HCT116 (cell line): ENCODE data around the gene AP5Z1. TPM values are rescaled to one million over a fixed set of nuclear protein-coding genes. Genes with fewer than 3 reads are reported as not detected.

ENCODE experiments used
- ATAC-seq: fragments of 200-7000 bp; cut with Tn5 transposase; 2 replicates; pipeline ENCODE4 v1.9.1; 2020; ENCODE audit warnings: mild to moderate bottlenecking, moderate library complexity
- BruUV-seq: library from RNA; stranded (reverse); fragments of 400-500 nt; replicated peaks from 2 replicates; lab custom pipeline; 2021; lab: Mats Ljungman, UMichigan
- CTCF ChIA-PET: fragments of 300-600 bp; sonication (Branson Sonifier 250); formaldehyde crosslinking; loops from one replicate; lab custom pipeline; 2021; ENCODE audit warnings: antibody characterized with exemption; lab: Charles Lee
- POLR2A ChIA-PET: fragments of 300-600, 350-600 bp; sonication (Branson Sonifier 250); formaldehyde crosslinking; loops from one replicate; lab custom pipeline; 2021; ENCODE audit warnings: antibody characterized with exemption; lab: Charles Lee
- RAD21 ChIA-PET, 2 experiments: fragments of 300-600 bp; sonication (Branson Sonifier 250); formaldehyde crosslinking; loops; one replicate each; lab custom pipeline; 2023; ENCODE audit warnings: low total read pairs in 2 of 2; ENCODE audit not compliant: uncharacterized antibody in 2 of 2, unreplicated experiment in 2 of 2, low non-redundant PET in 1 of 2; lab: Charles Lee
- DNase-seq: peaks from one replicate; pipeline ENCODE4 v3.0.0-alpha.2; 2010; ENCODE audit warnings: low read depth, low spot score
- H2AFZ ChIP-seq: fragments of 200-600 bp; shearing (Covaris generic), sonication (generic); 2 replicates; pipeline ENCODE4 v1.6.1; 2017; ENCODE audit warnings: low read depth, mixed run types, mixed read lengths, antibody characterized with exemption, low read length; ENCODE audit not compliant: poor library complexity, severe bottlenecking
- H3K27ac ChIP-seq: 2 replicates; pipeline ENCODE4 v1.5.1; 2012; ENCODE audit warnings: low read depth, low read length
- H3K27me3 ChIP-seq: fragments of 200-600 bp; sonication (generic); 2 replicates; pipeline ENCODE4 v1.6.1; 2016; ENCODE audit warnings: mixed run types, low read length, mixed read lengths; ENCODE audit not compliant: insufficient read depth
- H3K36me3 ChIP-seq, 2 experiments: fragments of 200-500 bp in 1 of 2; fragments of 200-600 bp in 1 of 2; sonication (Bioruptor generic) in 1 of 2; sonication (generic) in 1 of 2; 2 replicates each; pipeline versions ENCODE4 v1.5.1 to v1.6.1; 2014 to 2016; ENCODE audit warnings: low read length in 2 of 2, inconsistent platforms in 1 of 2, mixed read lengths in 1 of 2, mixed run types in 1 of 2; ENCODE audit not compliant: insufficient read depth in 2 of 2, control insufficient read depth in 1 of 2
- H3K4me1 ChIP-seq, 2 experiments: fragments of 200-600 bp in 1 of 2; sonication (generic) in 1 of 2; 2 replicates each; pipeline versions ENCODE4 v1.5.1 to v1.6.1; 2012 to 2017; ENCODE audit warnings: low read length in 2 of 2, inconsistent platforms in 1 of 2, mild to moderate bottlenecking in 1 of 2, mixed read lengths in 1 of 2, mixed run types in 1 of 2, moderate library complexity in 1 of 2; ENCODE audit not compliant: insufficient read depth in 2 of 2, control insufficient read depth in 1 of 2
- H3K4me2 ChIP-seq: fragments of 200-600 bp; sonication (generic); 2 replicates; pipeline ENCODE4 v1.6.1; 2017; ENCODE audit warnings: mixed run types, low read length, mixed read lengths
- H3K4me3 ChIP-seq, 2 experiments: fragments of 200-600 bp in 1 of 2; sonication (generic) in 1 of 2; replicated peaks in 1 of 2; 2 replicates each; pipeline ENCODE4 v1.5.1; 2011 to 2016; ENCODE audit warnings: low read length in 2 of 2, control low read depth in 1 of 2, low read depth in 1 of 2, mild to moderate bottlenecking in 1 of 2, mixed read lengths in 1 of 2, mixed run types in 1 of 2
- H3K79me2 ChIP-seq: fragments of 200-600 bp; sonication (generic); 2 replicates; pipeline ENCODE4 v1.6.1; 2017; ENCODE audit warnings: mild to moderate bottlenecking, mixed run types, low read length, moderate library complexity, mixed read lengths; ENCODE audit not compliant: insufficient read depth
- H3K9ac ChIP-seq: fragments of 200-600 bp; sonication (generic); 2 replicates; pipeline ENCODE4 v1.6.1; 2016; ENCODE audit warnings: low read length, mixed read lengths
- H3K9me2 ChIP-seq: fragments of 200-600 bp; sonication (generic), shearing (Covaris generic); 2 replicates; pipeline ENCODE4 v1.6.1; 2017; ENCODE audit warnings: mixed run types, mild to moderate bottlenecking, moderate library complexity; ENCODE audit not compliant: insufficient read depth
- H3K9me3 ChIP-seq, 2 experiments: fragments of 200-500 bp in 1 of 2; fragments of 200-600 bp in 1 of 2; sonication (Bioruptor generic) in 1 of 2; sonication (generic) in 1 of 2; 2 replicates each; pipeline ENCODE4 v1.6.1; 2014 to 2017; ENCODE audit warnings: low read length in 2 of 2, mixed read lengths in 2 of 2, inconsistent platforms in 1 of 2, low read depth in 1 of 2, mild to moderate bottlenecking in 1 of 2, mixed run types in 1 of 2, moderate library complexity in 1 of 2; ENCODE audit not compliant: control insufficient read depth in 1 of 2, insufficient read depth in 1 of 2
- H4K20me1 ChIP-seq: fragments of 200-600 bp; sonication (generic), shearing (Covaris generic); 2 replicates; pipeline ENCODE4 v1.6.1; 2017; ENCODE audit warnings: mixed run types, mild to moderate bottlenecking, moderate library complexity; ENCODE audit not compliant: insufficient read depth
- ATF3 ChIP-seq: IDR thresholded peaks from 2 replicates; pipeline ENCODE4 v1.6.1; 2012
- CBX3 ChIP-seq: IDR thresholded peaks from 2 replicates; pipeline ENCODE4 v1.6.1; 2012; ENCODE audit warnings: low read depth
- CEBPB ChIP-seq: IDR thresholded peaks from 2 replicates; pipeline ENCODE4 v1.6.1; 2012; ENCODE audit warnings: low read depth
- EGR1 ChIP-seq: IDR thresholded peaks from 2 replicates; pipeline ENCODE4 v1.6.1; 2012; ENCODE audit warnings: low read depth
- ELF1 ChIP-seq: IDR thresholded peaks from 2 replicates; pipeline ENCODE4 v1.6.1; 2012; ENCODE audit warnings: low read depth, borderline replicate concordance
- JUND ChIP-seq: IDR thresholded peaks from 2 replicates; pipeline ENCODE4 v1.6.1; 2012
- MAX ChIP-seq: IDR thresholded peaks from 2 replicates; pipeline ENCODE4 v1.6.1; 2012
- POLR2AphosphoS5 ChIP-seq: IDR thresholded peaks from 2 replicates; pipeline ENCODE4 v1.6.1; 2011; ENCODE audit warnings: mild to moderate bottlenecking, low read depth, low read length, moderate library complexity
- RAD21 ChIP-seq: IDR thresholded peaks from 2 replicates; pipeline ENCODE4 v1.6.1; 2012; ENCODE audit warnings: low read depth, mild to moderate bottlenecking
- REST ChIP-seq: IDR thresholded peaks from 2 replicates; pipeline ENCODE4 v1.6.1; 2012; ENCODE audit warnings: low read depth
- SIN3A ChIP-seq: IDR thresholded peaks from 2 replicates; pipeline ENCODE4 v1.6.1; 2012; ENCODE audit warnings: low read depth
- TCF7L2 ChIP-seq: IDR thresholded peaks from 2 replicates; pipeline ENCODE4 v1.7.0; 2011; ENCODE audit warnings: borderline replicate concordance, inconsistent platforms; ENCODE audit not compliant: insufficient read depth, insufficient read length; ENCODE audit errors: extremely low read depth
- YY1 ChIP-seq: IDR thresholded peaks from 2 replicates; pipeline ENCODE4 v1.6.1; 2011; ENCODE audit warnings: low read length, low read depth, moderate library complexity, mild to moderate bottlenecking; ENCODE audit not compliant: insufficient replicate concordance; ENCODE audit errors: extremely low read depth
- ZBTB33 ChIP-seq: IDR thresholded peaks from 2 replicates; pipeline ENCODE4 v1.6.1; 2011; ENCODE audit warnings: mild to moderate bottlenecking, low read length, moderate library complexity; ENCODE audit not compliant: insufficient replicate concordance; ENCODE audit errors: extremely low read depth
- ZFX ChIP-seq: fragments of 450-650 bp; IDR thresholded peaks from 2 replicates; pipeline ENCODE4 v1.6.1; 2017
- intact Hi-C: fragments of 100-400 bp; cut with micrococcal nuclease; formaldehyde crosslinking; loops from 2 replicates; pipeline ENCODE4 v1.10.0; 2022
- total RNA-seq: library from RNA; stranded (reverse); gene quantifications from one replicate; pipeline ENCODE4 v1.2.1, GENCODE V29; 2021; ENCODE audit not compliant: unreplicated experiment

The AP5Z1 gene
- total RNA-seq, 1 experiment from 2014 or later: 23.2 TPM

- no peaks in the 10 kb centered on the region for H3K9me3 ChIP-seq
- no peak overlapping the region for H3K4me2 ChIP-seq
- ChIA-PET RAD21 (no interaction called here), POLR2A (no interaction called here), CTCF (no interaction called here)
- no TSS peak for BruUV-seq
- H3K4me1 ChIP-seq: no peaks in the 10 kb centered on the region
- no peak overlapping the region for H3K27ac ChIP-seq
- H3K36me3 ChIP-seq: peaks cover 29 to 38% of the 10 kb centered on the region in 2 experiments; a peak in 3 of 4 replicates
- intact Hi-C loops: no loop called here
- H3K9me2 ChIP-seq: no peaks in the 10 kb centered on the region
- DNase-seq: no peak
- H2AFZ ChIP-seq: no peak overlapping the region
- no peaks in the 10 kb centered on the region for H4K20me1 ChIP-seq
- no peak overlapping the region for H3K4me3 ChIP-seq
- H3K27me3 ChIP-seq: no peaks in the 10 kb centered on the region
- no peak for TF ChIP-seq JUND
- no peak for TF ChIP-seq CBX3
- no peak overlapping the region for H3K9ac ChIP-seq
- no peak for ATAC-seq
- no peaks in the 10 kb centered on the region for H3K79me2 ChIP-seq
Measured at GRCh38 chr7:4763091-4763793, 12.2 kb upstream of the AP5Z1 start.

GRCh38 chr7:4763794-4764185 is 11.6 kb upstream of the AP5Z1 start:
- no peak overlapping the region for H3K9ac ChIP-seq
- ChIA-PET RAD21 (no interaction called here), POLR2A (interaction anchor here (0.7 kb wide), 1 partner anchor 11 kb away, joined by 3 read pairs; the partner anchor contains the start of gene AP5Z1), CTCF (no interaction called here)
- no peak overlapping the region for H3K27ac ChIP-seq
- H3K9me2 ChIP-seq: no peaks in the 10 kb centered on the region
- no peaks in the 10 kb centered on the region for H3K9me3 ChIP-seq
- intact Hi-C loops: no loop called here
- ATAC-seq (no peak), DNase-seq (no peak)
- H3K4me1 ChIP-seq: no peaks in the 10 kb centered on the region
- H3K4me2 ChIP-seq: no peak overlapping the region
- 0 out of 2 replicates have a peak, but pooled peaks cover 4% of the 10 kb centered on the region for H3K79me2 ChIP-seq
- H2AFZ ChIP-seq: no peak overlapping the region
- no peaks in the 10 kb centered on the region for H4K20me1 ChIP-seq
- no peak overlapping the region for H3K4me3 ChIP-seq
- no TSS peak for BruUV-seq
- H3K27me3 ChIP-seq: no peaks in the 10 kb centered on the region
- H3K36me3 ChIP-seq: peaks cover 29 to 33% of the 10 kb centered on the region in 2 experiments; a peak in 3 of 4 replicates
- TF ChIP-seq ELF1 (no peak), RAD21 (no peak), SIN3A (no peak), ZFX (no peak), ZBTB33 (no peak), ATF3 (no peak), POLR2AphosphoS5 (no peak), YY1 (no peak), TCF7L2 (no peak), EGR1 (no peak), REST (no peak), MAX (no peak), CEBPB (no peak)
